Subcutaneous abdominal adipose tissue (tissue), 5 donors: Measurements from ENCODE around the gene FAM3D.
A peak's percentile ranks its signal among the peaks of the same experiment; 100 is the strongest.
"Not testable (repeated sequence)": the region's sequence is repeated elsewhere in the genome, so short reads cannot be mapped to it uniquely, and the experiment has no call there.

Source experiments
- H3K27ac ChIP-seq: one replicate; pipeline ENCODE4 v1.7.0; 2013; ENCODE audit warnings: low read depth, mild to moderate bottlenecking, inconsistent platforms, low read length, moderate library complexity
- H3K27me3 ChIP-seq, 5 donors: one replicate each; pipeline ENCODE4 v1.7.0; 2013; ENCODE audit warnings: low read length in 5 of 5, inconsistent platforms in 1 of 5; ENCODE audit not compliant: control insufficient read depth in 5 of 5, insufficient read depth in 4 of 5
- H3K36me3 ChIP-seq, 5 donors: one replicate each; pipeline ENCODE4 v1.7.0; 2013; ENCODE audit warnings: low read length in 5 of 5; ENCODE audit not compliant: control insufficient read depth in 5 of 5, insufficient read depth in 5 of 5
- H3K4me1 ChIP-seq, 5 donors: one replicate each; pipeline ENCODE4 v1.7.0; 2013; ENCODE audit warnings: low read length in 5 of 5, mild to moderate bottlenecking in 3 of 5, moderate library complexity in 1 of 5; ENCODE audit not compliant: control insufficient read depth in 5 of 5, insufficient read depth in 5 of 5
- H3K4me3 ChIP-seq, 5 donors: one replicate each; pipeline ENCODE4 v1.7.0; 2013; ENCODE audit warnings: low read length in 5 of 5, low read depth in 1 of 5
- H3K9ac ChIP-seq, 5 donors: one replicate each; pipeline ENCODE4 v1.7.0; 2013; ENCODE audit warnings: low read length in 5 of 5, mild to moderate bottlenecking in 4 of 5, moderate library complexity in 3 of 5
- H3K9me3 ChIP-seq, 5 donors: one replicate each; pipeline ENCODE4 v1.7.0; 2013; ENCODE audit warnings: low read length in 5 of 5; ENCODE audit not compliant: control insufficient read depth in 5 of 5
- donor health status: healthy.
- donor health status: healthy.
- donor health status: healthy.
- donor health status: healthy.
- donor health status: healthy.

FAM3D gene

DNA sequence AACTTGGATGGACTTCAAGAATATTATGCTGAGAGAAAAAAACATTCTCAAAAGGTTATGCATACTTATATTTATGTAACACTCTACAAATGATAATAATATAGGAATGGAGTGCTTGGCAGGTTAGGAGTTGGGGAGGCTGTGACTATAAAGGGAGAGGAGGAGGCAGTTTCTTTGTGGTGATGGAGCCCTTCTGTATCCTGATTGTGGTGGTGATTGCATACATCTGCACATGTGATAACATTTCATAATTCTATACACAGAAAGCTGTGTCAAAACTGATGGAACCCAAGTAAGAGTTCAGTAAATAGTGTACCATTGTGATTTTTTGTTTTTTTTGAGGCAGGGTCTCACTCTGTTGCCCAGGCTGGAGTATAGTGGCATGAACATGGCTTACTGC, 31.7 kb upstream of the FAM3D start:
- H3K36me3 ChIP-seq = no peaks in the 10 kb centered on the region
- no peak overlapping the region for H3K4me3 ChIP-seq
- peaks cover 0 to 5% (median 0%) of the 10 kb centered on the region in 5 donors for H3K9me3 ChIP-seq
- H3K4me1 ChIP-seq = no peaks in the 10 kb centered on the region
- no peak overlapping the region for H3K27ac ChIP-seq
- no peak overlapping the region for H3K9ac ChIP-seq
- H3K27me3 ChIP-seq = no peaks in the 10 kb centered on the region

GRCh38 chr3:58697561-58697960, 31.0 kb upstream of the FAM3D start:
- Histone ChIP-seq H3K9ac (no peak overlapping the region), H3K4me1 (no peaks in the 10 kb centered on the region), H3K27ac (no peak overlapping the region), H3K36me3 (no peaks in the 10 kb centered on the region), H3K9me3 (peaks cover 0 to 5% (median 0%) of the 10 kb centered on the region in 5 donors), H3K4me3 (no peak overlapping the region), H3K27me3 (no peaks in the 10 kb centered on the region)

GRCh38 chr3:58696813-58697212, 30.2 kb upstream of the FAM3D start:
- not testable (repeated sequence) for H3K36me3 ChIP-seq, H3K27ac ChIP-seq, H3K4me3 ChIP-seq, H3K4me1 ChIP-seq, H3K9ac ChIP-seq, H3K27me3 ChIP-seq, H3K9me3 ChIP-seq

- Histone ChIP-seq H3K9me3 (peaks cover 3 to 12% (median 9%) of the 10 kb centered on the region in 5 donors), H3K36me3 (no peaks in the 10 kb centered on the region), H3K4me1 (no peaks in the 10 kb centered on the region), H3K27me3 (no peaks in the 10 kb centered on the region), H3K9ac (no peak overlapping the region), H3K4me3 (no peak overlapping the region), H3K27ac (no peak overlapping the region)
These were observed 29.5 kb upstream of the FAM3D start for GRCh38 chr3:58696093-58696492.

DNA sequence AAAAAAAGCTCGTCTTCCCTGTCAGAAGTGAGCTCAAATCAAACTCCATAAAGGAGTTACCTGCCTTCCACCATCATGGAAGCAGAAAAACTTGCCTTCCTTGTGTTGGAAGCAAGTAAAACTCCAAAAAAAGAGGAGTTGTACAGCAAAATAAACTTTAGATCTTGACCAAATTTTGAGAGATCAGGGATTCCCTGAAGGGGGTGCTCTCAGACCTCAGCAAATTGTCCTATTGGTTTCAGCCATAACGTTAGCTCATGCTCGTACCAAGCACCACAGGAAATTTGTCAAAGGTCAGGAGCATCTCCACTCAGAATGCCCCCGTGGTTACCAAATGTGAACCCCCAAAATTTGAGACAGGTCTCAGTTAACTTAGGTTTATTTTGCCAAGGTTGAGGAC, 28.7 kb upstream of the FAM3D start:
- H3K9ac ChIP-seq, H3K4me1 ChIP-seq, H3K36me3 ChIP-seq: not testable (repeated sequence)

DNA sequence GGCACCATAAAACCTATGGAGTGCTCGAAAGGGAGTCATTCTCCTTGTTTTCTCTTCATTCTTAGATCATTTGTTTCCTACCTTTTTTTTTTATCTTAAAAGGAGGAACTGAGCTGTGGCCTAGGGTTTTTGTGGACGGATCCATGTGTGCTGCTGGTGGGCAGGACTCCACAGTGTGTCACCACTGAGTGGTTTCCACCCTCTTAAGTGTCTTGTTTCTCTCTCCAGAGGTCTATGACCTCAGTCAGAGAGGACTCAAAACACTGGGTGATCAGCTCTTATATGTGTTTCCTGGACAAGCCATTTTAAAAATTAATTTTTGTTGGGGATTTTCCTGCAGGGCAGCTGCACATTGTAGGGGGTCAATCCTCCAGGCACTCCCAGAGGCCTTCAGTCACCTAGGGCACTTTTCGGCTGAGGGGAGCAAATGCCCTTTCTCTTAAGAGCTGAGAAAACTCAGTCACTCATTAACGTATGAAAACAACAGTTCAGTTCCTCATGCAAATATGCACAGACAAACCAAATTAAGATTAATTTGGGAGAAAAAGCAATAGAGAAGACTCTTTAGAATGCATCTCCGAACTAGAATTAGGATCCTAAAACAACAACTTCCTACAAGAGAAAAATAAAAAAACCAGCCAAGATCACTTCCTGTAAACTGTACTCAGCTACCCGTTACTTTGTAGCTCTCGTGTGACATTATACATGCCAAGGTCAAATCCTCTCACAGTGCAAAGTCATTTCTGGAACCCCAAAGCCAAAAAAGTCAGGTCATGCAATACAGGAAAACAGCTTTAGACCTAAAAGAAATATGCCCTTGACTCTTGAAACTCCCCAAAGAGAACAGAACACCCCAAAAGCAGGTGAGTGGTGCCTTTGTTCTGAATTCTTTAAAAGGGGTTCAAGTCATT, 27.6 kb upstream of the FAM3D start:
- peaks cover 0 to 1% (median 0%) of the 10 kb centered on the region in 5 donors for H3K27me3 ChIP-seq
- H3K27ac ChIP-seq = no peak overlapping the region
- H3K4me1 ChIP-seq = no peaks in the 10 kb centered on the region
- H3K9ac ChIP-seq = no peak overlapping the region
- no peaks in the 10 kb centered on the region for H3K36me3 ChIP-seq
- H3K4me3 ChIP-seq = no peak overlapping the region
- peaks cover 6 to 29% (median 18%) of the 10 kb centered on the region in 5 donors for H3K9me3 ChIP-seq

More for the DNA sequence above, 28.7 kb upstream of the FAM3D start:
- not testable (repeated sequence) for H3K27me3 ChIP-seq, H3K27ac ChIP-seq, H3K4me3 ChIP-seq
- peaks cover 4 to 20% (median 17%) of the 10 kb centered on the region in 5 donors for H3K9me3 ChIP-seq

- Histone ChIP-seq H3K4me3 (no peak overlapping the region), H3K27ac (no peak overlapping the region), H3K9ac (no peak overlapping the region), H3K27me3 (peaks cover 0 to 4% (median 0%) of the 10 kb centered on the region in 5 donors), H3K4me1 (no peaks in the 10 kb centered on the region), H3K9me3 (peaks cover 6 to 29% (median 18%) of the 10 kb centered on the region in 5 donors), H3K36me3 (no peaks in the 10 kb centered on the region)
These were observed 25.9 kb upstream of the FAM3D start for GRCh38 chr3:58692484-58692883.

DNA sequence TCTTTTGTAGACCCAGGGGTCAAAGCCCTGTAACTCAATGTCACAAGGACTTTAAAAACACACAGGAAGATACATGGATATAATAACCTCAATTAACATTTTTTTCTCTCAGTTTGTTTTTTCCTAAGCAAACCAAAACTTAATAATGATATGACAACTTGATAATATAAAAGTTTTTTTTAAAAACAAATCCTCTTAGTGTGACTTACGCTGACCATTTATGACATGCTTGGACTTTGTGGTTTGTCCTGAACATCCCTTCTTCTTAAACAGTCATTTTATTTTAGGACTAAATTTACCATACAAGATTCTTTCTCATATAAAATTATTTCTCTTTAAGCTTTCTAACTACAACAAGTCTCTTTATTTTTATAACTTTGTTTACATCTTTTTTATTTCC, 25.4 kb upstream of the FAM3D start:
- H3K4me3 ChIP-seq = peak overlapping the region in 1 of 5 donors; percentile 16
- no peak overlapping the region for H3K9ac ChIP-seq
- peaks cover 0 to 4% (median 0%) of the 10 kb centered on the region in 5 donors for H3K27me3 ChIP-seq
- H3K4me1 ChIP-seq = no peaks in the 10 kb centered on the region
- peaks cover 6 to 29% (median 18%) of the 10 kb centered on the region in 5 donors for H3K9me3 ChIP-seq
- no peak overlapping the region for H3K27ac ChIP-seq
- no peaks in the 10 kb centered on the region for H3K36me3 ChIP-seq

GRCh38 chr3:58690490-58690889, 23.9 kb upstream of the FAM3D start:
- H3K9ac ChIP-seq = no peak overlapping the region
- H3K4me3 ChIP-seq = no peak overlapping the region
- H3K9me3 ChIP-seq = peaks cover 6 to 30% (median 18%) of the 10 kb centered on the region in 5 donors
- no peaks in the 10 kb centered on the region for H3K4me1 ChIP-seq
- H3K27ac ChIP-seq = no peak overlapping the region
- no peaks in the 10 kb centered on the region for H3K36me3 ChIP-seq
- H3K27me3 ChIP-seq = peaks cover 0 to 4% (median 0%) of the 10 kb centered on the region in 5 donors

DNA sequence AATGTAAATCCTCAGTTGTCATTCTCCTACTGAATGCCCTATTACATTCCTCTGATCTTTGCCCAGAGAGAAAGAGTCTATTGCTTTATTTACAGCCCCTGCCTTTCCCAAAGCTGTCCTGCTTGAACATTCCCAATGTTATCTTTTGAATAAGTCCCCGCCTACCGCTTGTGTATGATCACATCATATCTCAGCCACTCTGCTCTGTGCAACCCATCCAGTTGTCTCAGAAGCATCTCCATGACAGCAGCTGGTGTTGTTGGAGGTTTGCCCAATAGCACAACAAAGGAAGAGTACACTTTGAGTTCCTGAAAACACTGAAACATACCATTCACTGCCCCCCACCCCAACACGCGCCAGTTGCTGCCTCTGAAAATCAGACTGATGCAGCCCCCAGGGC, 22.0 kb upstream of the FAM3D start:
- Histone ChIP-seq H3K9ac (no peak overlapping the region), H3K4me3 (no peak overlapping the region), H3K9me3 (peaks cover 6 to 27% (median 18%) of the 10 kb centered on the region in 5 donors), H3K27ac (no peak overlapping the region), H3K36me3 (no peaks in the 10 kb centered on the region), H3K4me1 (no peaks in the 10 kb centered on the region), H3K27me3 (peaks cover 0 to 4% (median 0%) of the 10 kb centered on the region in 5 donors)
